K562 (cell line): Measurements from ENCODE around the gene TRIM2. TPM values are rescaled to one million over a fixed set of nuclear protein-coding genes. Genes with fewer than 3 reads are reported as not detected.

Experiments used
- BDP1 ChIP-seq: IDR thresholded peaks from 3 replicates; pipeline ENCODE4 v1.6.1; 2011; ENCODE audit not compliant: insufficient read length, insufficient read depth
- CBX8 ChIP-seq: fragments of 200-600 bp; sonication (generic); IDR thresholded peaks from 2 replicates; pipeline ENCODE4 v1.6.1; 2012; ENCODE audit warnings: borderline replicate concordance, mixed run types, low read depth, mild to moderate bottlenecking, moderate library complexity, mixed read lengths, low read length, control low read depth, inconsistent platforms; ENCODE audit not compliant: poor library complexity, severe bottlenecking; ENCODE audit errors: extremely low read depth
- MED1 ChIP-seq: sonication (generic); formaldehyde crosslinking; IDR thresholded peaks from 2 replicates; pipeline ENCODE4 v1.8.1; 2023; ENCODE audit warnings: missing genetic modification reagents, borderline replicate concordance
- MTF1 ChIP-seq: fragments of 250-450 bp; sonication (Bioruptor Pico); IDR thresholded peaks from 2 replicates; pipeline ENCODE4 v1.9.0; 2021; ENCODE audit warnings: moderate library complexity, mild to moderate bottlenecking, inconsistent platforms, borderline replicate concordance
- TCF3 ChIP-seq: sonication (generic); formaldehyde crosslinking; IDR thresholded peaks from 2 replicates; pipeline ENCODE4 v1.4.0; 2020; ENCODE audit warnings: mild to moderate bottlenecking, missing genetic modification reagents
- ZKSCAN3 ChIP-seq: fragments of 250-450 bp; sonication (Bioruptor Pico); IDR thresholded peaks from 2 replicates; pipeline ENCODE4 v1.4.0; 2020
- ZNF253 ChIP-seq: fragments of 250-450 bp; sonication (Bioruptor Pico); conservative IDR thresholded peaks from 2 replicates; pipeline ENCODE4 v1.6.1; 2021; ENCODE audit warnings: mild to moderate bottlenecking
- ZNF717 ChIP-seq: fragments of 250-450 bp; sonication (Bioruptor Pico); IDR thresholded peaks from 2 replicates; pipeline ENCODE4 v1.5.0; 2021
- polyA plus RNA-seq, 8 experiments: library from polyadenylated mRNA; depleted of rRNA in 4 of 8; stranded (reverse) in 5 of 8; unstranded in 3 of 8; fragments of >200 nt; fragmentation: Nextera tagmentation in 2 of 8; fragmentation: Illumina TruSeq in 1 of 8; extraction: Ambion mirVana in 2 of 8; extraction: Trizol in 1 of 8; gene quantifications; 2 replicates each; pipeline versions ENCODE4 v1.2.1 to v1.2.3, GENCODE V29; 2011 to 2014; ENCODE audit warnings: inconsistent platforms in 1 of 8, missing spikeins in 1 of 8
- total RNA-seq, 7 experiments: library from RNA; depleted of rRNA in 6 of 7; stranded (reverse); fragments of >200 nt in 6 of 7; fragmentation: Illumina TruSeq in 2 of 7; extraction: Trizol in 2 of 7; gene quantifications; 2 replicates each; pipeline versions ENCODE4 v1.2.1 to v1.2.3, GENCODE V29; 2011 to 2021; ENCODE audit warnings: low replicate concordance in 1 of 7
- TF ChIP-seq, protein P1 (sequence below), 2 experiments: fragments of 450-650 bp; IDR thresholded peaks; 2 replicates each; pipeline ENCODE4 v1.6.1; 2016; ENCODE audit warnings: mild to moderate bottlenecking in 2 of 2, borderline replicate concordance in 1 of 2, low read depth in 1 of 2, moderate library complexity in 1 of 2
- TF ChIP-seq, protein P2 (sequence below): sonication (generic); formaldehyde crosslinking; IDR thresholded peaks from 2 replicates; pipeline ENCODE4 v1.8.0; 2023; ENCODE audit warnings: missing genetic modification reagents, mild to moderate bottlenecking, borderline replicate concordance
- TF ChIP-seq, protein P3 (sequence below): fragments of 250-450 bp; sonication (Bioruptor Pico); IDR thresholded peaks from 2 replicates; pipeline ENCODE4 v1.8.0; 2022; ENCODE audit warnings: moderate library complexity, mild to moderate bottlenecking, inconsistent platforms

TRIM2 gene
- total and polyA plus RNA-seq, 9 of the 15 experiments (the other 6 are each of a cell fraction or from before 2014, with no cell fraction given): 0.01 to 0.41 (median 0.13) TPM; not detected in 1

DNA sequence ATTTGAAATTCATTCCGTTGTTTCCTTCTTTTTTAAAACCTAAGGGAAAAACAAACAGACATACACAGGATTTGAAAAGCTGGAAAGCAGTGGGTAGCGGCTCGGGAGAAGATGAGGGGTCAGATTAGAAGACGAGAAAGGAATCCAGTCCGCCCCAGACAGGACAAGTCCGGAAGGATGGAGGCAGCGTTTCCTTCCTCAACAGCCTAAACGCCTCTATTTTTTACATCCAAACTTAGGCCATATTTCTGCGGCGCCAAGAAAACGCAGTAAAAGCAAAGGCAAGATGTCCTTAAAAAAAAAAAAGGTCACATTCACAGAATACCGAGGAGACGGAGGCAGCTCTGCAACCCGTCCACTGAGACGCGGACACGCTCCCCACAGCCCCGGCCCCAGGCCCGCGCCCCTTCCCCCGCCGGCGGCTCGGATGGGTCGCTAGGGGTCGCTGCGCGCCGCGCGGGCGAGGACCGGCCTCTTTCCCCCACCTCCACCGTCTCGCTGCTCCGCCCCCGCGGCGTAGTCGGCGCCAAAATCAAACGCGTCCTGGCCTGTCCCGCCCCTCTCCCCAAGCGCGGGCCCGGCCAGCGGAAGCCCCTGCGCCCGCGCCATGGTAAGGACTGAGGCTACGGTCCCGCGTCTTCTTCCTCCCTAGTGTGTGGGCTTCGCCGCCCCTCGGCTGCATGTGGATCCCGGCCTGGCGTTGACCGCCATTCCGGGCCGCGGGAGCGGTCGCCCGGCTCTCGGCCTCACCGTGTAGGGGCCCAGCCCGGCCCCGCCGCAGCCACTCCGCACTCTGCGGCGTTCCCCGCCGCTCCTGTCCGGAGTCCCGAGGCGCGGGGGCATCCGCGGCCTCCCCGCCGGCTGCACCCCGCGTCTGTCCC, 140.1 kb downstream of the TRIM2 start, which contains the start of gene MND1 (continued):
- TF ChIP-seq, protein P1, sequence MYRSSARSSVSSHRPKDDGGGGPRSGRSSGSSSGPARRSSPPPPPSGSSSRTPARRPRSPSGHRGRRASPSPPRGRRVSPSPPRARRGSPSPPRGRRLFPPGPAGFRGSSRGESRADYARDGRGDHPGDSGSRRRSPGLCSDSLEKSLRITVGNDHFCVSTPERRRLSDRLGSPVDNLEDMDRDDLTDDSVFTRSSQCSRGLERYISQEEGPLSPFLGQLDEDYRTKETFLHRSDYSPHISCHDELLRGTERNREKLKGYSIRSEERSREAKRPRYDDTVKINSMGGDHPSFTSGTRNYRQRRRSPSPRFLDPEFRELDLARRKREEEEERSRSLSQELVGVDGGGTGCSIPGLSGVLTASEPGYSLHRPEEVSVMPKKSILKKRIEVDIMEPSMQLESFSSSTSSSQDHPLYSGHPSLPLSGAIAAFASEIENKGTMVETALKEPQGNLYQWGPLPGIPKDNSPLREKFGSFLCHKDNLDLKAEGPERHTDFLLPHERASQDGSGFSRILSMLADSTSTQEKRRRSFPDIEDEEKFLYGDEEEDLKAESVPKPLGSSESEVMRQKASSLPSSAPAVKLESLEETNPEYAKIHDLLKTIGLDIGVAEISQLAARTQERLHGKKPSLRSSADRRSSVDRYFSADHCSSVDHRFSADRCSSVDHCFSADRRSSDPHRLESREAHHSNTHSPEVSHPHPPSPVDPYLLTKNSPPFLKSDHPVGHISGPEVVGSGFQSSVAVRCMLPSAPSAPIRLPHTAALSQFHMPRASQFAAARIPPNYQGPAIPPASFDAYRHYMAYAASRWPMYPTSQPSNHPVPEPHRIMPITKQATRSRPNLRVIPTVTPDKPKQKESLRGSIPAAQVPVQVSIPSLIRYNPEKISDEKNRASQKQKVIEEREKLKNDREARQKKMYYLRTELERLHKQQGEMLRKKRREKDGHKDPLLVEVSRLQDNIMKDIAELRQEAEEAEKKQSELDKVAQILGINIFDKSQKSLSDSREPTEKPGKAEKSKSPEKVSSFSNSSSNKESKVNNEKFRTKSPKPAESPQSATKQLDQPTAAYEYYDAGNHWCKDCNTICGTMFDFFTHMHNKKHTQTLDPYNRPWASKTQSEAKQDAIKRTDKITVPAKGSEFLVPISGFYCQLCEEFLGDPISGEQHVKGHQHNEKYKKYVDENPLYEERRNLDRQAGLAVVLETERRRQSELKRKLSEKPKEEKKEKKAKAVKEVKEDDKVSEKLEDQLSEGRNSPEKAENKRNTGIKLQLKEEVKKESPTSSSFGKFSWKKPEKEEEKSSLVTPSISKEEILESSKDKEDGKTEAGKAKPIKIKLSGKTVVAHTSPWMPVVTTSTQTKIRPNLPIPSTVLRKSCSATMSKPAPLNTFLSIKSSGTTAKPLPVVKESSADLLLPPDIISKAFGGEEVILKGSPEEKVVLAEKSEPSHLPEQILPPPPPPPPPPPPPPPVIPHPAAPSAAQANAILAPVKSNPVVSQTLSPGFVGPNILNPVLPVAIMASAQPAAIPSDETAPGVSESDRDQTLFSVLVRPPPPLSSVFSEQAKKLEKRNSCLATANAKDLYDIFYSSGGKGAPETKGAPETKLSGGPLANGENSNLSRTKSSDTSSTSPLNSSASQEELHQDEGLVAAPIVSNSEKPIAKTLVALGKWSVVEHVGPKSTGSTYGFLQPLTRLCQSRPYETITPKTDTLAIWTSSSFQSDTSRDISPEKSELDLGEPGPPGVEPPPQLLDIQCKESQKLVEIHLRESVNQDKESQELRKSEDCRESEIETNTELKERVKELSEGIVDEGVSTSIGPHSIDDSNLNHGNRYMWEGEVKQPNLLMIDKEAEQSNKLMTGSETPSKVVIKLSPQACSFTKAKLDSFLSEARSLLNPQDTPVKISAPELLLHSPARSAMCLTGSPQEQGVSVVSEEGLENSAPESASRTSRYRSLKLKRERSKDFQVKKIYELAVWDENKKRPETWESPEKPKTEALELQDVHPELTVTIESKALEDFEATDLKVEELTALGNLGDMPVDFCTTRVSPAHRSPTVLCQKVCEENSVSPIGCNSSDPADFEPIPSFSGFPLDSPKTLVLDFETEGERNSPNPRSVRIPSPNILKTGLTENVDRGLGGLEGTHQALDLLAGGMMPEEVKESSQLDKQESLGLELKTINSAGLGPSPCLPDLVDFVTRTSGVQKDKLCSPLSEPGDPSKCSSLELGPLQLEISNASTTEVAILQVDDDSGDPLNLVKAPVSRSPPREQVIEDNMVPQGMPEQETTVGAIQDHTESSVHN (IDR thresholded peaks at IDR 0.05; ENCODE audit: borderline replicate concordance in 1 of 2, low read depth in 1 of 2): no peak
- TF ChIP-seq TCF3 (0 out of 2 replicates have a peak, but pooled peaks have one; percentile 9), BDP1 (no peak), MTF1 (no peak), ZNF253 (no peak), CBX8 (no peak), ZNF717 (CRISPR knock-in tag) (no peak), ZKSCAN3 (CRISPR knock-in tag) (no peak), MED1 (no peak)
- TF ChIP-seq, protein P2, sequence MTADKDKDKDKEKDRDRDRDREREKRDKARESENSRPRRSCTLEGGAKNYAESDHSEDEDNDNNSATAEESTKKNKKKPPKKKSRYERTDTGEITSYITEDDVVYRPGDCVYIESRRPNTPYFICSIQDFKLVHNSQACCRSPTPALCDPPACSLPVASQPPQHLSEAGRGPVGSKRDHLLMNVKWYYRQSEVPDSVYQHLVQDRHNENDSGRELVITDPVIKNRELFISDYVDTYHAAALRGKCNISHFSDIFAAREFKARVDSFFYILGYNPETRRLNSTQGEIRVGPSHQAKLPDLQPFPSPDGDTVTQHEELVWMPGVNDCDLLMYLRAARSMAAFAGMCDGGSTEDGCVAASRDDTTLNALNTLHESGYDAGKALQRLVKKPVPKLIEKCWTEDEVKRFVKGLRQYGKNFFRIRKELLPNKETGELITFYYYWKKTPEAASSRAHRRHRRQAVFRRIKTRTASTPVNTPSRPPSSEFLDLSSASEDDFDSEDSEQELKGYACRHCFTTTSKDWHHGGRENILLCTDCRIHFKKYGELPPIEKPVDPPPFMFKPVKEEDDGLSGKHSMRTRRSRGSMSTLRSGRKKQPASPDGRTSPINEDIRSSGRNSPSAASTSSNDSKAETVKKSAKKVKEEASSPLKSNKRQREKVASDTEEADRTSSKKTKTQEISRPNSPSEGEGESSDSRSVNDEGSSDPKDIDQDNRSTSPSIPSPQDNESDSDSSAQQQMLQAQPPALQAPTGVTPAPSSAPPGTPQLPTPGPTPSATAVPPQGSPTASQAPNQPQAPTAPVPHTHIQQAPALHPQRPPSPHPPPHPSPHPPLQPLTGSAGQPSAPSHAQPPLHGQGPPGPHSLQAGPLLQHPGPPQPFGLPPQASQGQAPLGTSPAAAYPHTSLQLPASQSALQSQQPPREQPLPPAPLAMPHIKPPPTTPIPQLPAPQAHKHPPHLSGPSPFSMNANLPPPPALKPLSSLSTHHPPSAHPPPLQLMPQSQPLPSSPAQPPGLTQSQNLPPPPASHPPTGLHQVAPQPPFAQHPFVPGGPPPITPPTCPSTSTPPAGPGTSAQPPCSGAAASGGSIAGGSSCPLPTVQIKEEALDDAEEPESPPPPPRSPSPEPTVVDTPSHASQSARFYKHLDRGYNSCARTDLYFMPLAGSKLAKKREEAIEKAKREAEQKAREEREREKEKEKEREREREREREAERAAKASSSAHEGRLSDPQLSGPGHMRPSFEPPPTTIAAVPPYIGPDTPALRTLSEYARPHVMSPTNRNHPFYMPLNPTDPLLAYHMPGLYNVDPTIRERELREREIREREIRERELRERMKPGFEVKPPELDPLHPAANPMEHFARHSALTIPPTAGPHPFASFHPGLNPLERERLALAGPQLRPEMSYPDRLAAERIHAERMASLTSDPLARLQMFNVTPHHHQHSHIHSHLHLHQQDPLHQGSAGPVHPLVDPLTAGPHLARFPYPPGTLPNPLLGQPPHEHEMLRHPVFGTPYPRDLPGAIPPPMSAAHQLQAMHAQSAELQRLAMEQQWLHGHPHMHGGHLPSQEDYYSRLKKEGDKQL: peak; percentile 92; the same call in 1 of the 2 replicates
- TF ChIP-seq, protein P3, sequence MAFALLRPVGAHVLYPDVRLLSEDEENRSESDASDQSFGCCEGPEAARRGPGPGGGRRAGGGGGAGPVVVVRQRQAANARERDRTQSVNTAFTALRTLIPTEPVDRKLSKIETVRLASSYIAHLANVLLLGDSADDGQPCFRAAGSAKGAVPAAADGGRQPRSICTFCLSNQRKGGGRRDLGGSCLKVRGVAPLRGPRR: no peak
